GM23338 (cell line): ENCODE data around the gene ADAP1. TPM values are rescaled to one million over a fixed set of nuclear protein-coding genes. Genes with fewer than 3 reads are reported as not detected.

ENCODE experiments used
- ATAC-seq: fragments of 200-7000 bp; cut with Tn5 transposase; 3 replicates; pipeline ENCODE4 v1.9.1; 2020
- DNase-seq: peaks from one replicate; pipeline ENCODE4 v3.0.0-alpha.2; 2015; ENCODE audit warnings: low spot score
- H2AFZ ChIP-seq: fragments of 200-600 bp; sonication (generic); 2 replicates; pipeline ENCODE4 v1.8.0; 2016; ENCODE audit warnings: antibody characterized with exemption, mild to moderate bottlenecking, moderate library complexity
- H3F3A ChIP-seq: fragments of 200-600 bp; sonication (generic); replicated peaks from 2 replicates; pipeline ENCODE4 v1.8.0; 2017; ENCODE audit warnings: antibody characterized with exemption, mixed run types, low read depth
- H3K27ac ChIP-seq: fragments of 200-600 bp; sonication (generic); 2 replicates; pipeline ENCODE4 v1.6.1; 2016; ENCODE audit warnings: low read depth
- H3K27me3 ChIP-seq: fragments of 200-600 bp; sonication (generic); 2 replicates; pipeline ENCODE4 v1.8.0; 2016; ENCODE audit warnings: mild to moderate bottlenecking, mixed run types, moderate library complexity; ENCODE audit not compliant: insufficient read depth
- H3K36me3 ChIP-seq: fragments of 200-600 bp; sonication (generic); 2 replicates; pipeline ENCODE4 v1.8.0; 2016; ENCODE audit warnings: mild to moderate bottlenecking; ENCODE audit not compliant: insufficient read depth
- H3K4me1 ChIP-seq: fragments of 200-600 bp; sonication (generic); 2 replicates; pipeline ENCODE4 v1.8.0; 2016; ENCODE audit warnings: mild to moderate bottlenecking, moderate library complexity; ENCODE audit not compliant: insufficient read depth
- H3K4me2 ChIP-seq: fragments of 200-600 bp; sonication (generic); 2 replicates; pipeline ENCODE4 v1.7.1; 2017; ENCODE audit warnings: mixed run types
- H3K4me3 ChIP-seq: fragments of 200-600 bp; sonication (generic); 2 replicates; pipeline ENCODE4 v1.6.1; 2016; ENCODE audit warnings: mixed run types
- H3K79me2 ChIP-seq: fragments of 200-600 bp; sonication (generic); replicated peaks from 2 replicates; pipeline ENCODE4 v1.8.0; 2017; ENCODE audit warnings: mild to moderate bottlenecking; ENCODE audit not compliant: insufficient read depth
- H3K9me2 ChIP-seq: fragments of 200-600 bp; sonication (generic); 2 replicates; pipeline ENCODE4 v1.8.0; 2017; ENCODE audit not compliant: insufficient read depth
- H4K20me1 ChIP-seq: fragments of 200-600 bp; sonication (generic); replicated peaks from 2 replicates; pipeline ENCODE4 v1.8.0; 2017; ENCODE audit warnings: mild to moderate bottlenecking; ENCODE audit not compliant: insufficient read depth
- H3K27ac Mint-ChIP-seq: 2 replicates; pipeline ENCODE4 v1.8.0; 2020; ENCODE audit warnings: inconsistent platforms, mild to moderate bottlenecking, moderate library complexity, mixed read lengths
- H3K27me3 Mint-ChIP-seq: 3 replicates; pipeline ENCODE4 v1.8.0; 2022; ENCODE audit warnings: low read depth, mild to moderate bottlenecking, moderate library complexity, mixed read lengths, inconsistent platforms; ENCODE audit not compliant: insufficient read depth, poor library complexity
- H3K36me3 Mint-ChIP-seq: 3 replicates; pipeline ENCODE4 v1.8.0; 2021; ENCODE audit warnings: low read depth, mild to moderate bottlenecking, inconsistent platforms, moderate library complexity, mixed read lengths
- H3K4me1 Mint-ChIP-seq: 3 replicates; pipeline ENCODE4 v1.8.0; 2020; ENCODE audit warnings: mild to moderate bottlenecking, inconsistent platforms, mixed read lengths
- H3K4me3 Mint-ChIP-seq: 3 replicates; pipeline ENCODE4 v1.8.0; 2021; ENCODE audit warnings: moderate library complexity, mild to moderate bottlenecking, inconsistent platforms, mixed read lengths
- H3K9me3 Mint-ChIP-seq: 3 replicates; pipeline ENCODE4 v1.8.0; 2020; ENCODE audit warnings: moderate library complexity, mild to moderate bottlenecking, inconsistent platforms, mixed read lengths
- CREB1 ChIP-seq: fragments of 250-450 bp; sonication (Bioruptor Pico); IDR thresholded peaks from 2 replicates; pipeline ENCODE4 v1.5.0; 2020; ENCODE audit warnings: low read depth, mild to moderate bottlenecking, moderate library complexity
- CTCF ChIP-seq, 2 experiments: fragments of 200-600 bp in 1 of 2; sonication (generic) in 1 of 2; conservative IDR thresholded peaks; 2 replicates each; pipeline versions ENCODE4 v1.5.1 to v1.6.1; 2016 to 2017; ENCODE audit warnings: antibody characterized with exemption in 2 of 2, low read depth in 2 of 2, mild to moderate bottlenecking in 2 of 2, moderate library complexity in 1 of 2
- POLR2AphosphoS5 ChIP-seq: IDR thresholded peaks from 2 replicates; pipeline ENCODE4 v1.6.1; 2016; ENCODE audit warnings: antibody characterized with exemption, low read depth
- ZNF331 ChIP-seq: fragments of 250-450 bp; sonication (Bioruptor Pico); IDR thresholded peaks from 2 replicates; pipeline ENCODE4 v1.5.0; 2020; ENCODE audit warnings: low read depth, mild to moderate bottlenecking, moderate library complexity
- polyA plus RNA-seq: library from polyadenylated mRNA; unstranded; fragments of >200 nt; fragmentation: Nextera tagmentation; extraction: Ambion mirVana; gene quantifications from 2 replicates; pipeline ENCODE4 v1.2.1, GENCODE V29; 2016
- total RNA-seq: library from RNA; depleted of rRNA; stranded (reverse); fragments of >200 nt; shearing (Covaris generic); gene quantifications from 2 replicates; pipeline ENCODE4 v1.2.3, GENCODE V29; 2014

Gene ADAP1
- total and polyA plus RNA-seq, 2 experiments from 2014 or later, result 2.2 to 9.6 TPM

GRCh38 chr7:992709-993607 is 38.5 kb upstream of the ADAP1 start:
- H4K20me1 ChIP-seq, result no peaks in the 10 kb centered on the region
- H3K4me2 ChIP-seq, result no peak overlapping the region
- no peaks in the 10 kb centered on the region for H3K4me1 ChIP-seq
- DNase-seq (peak; percentile 97), ATAC-seq (peak; percentile 86)
- Mint-ChIP-seq H3K4me3 (no peak overlapping the region), H3K27ac (no peak overlapping the region), H3K27me3 (peaks cover 22% of the 10 kb centered on the region), H3K36me3 (no peaks in the 10 kb centered on the region), H3K4me1 (0 out of 3 replicates have a peak, but pooled peaks cover 2% of the 10 kb centered on the region), H3K9me3 (no peaks in the 10 kb centered on the region)
- no peak overlapping the region for H3K27ac ChIP-seq
- H3K79me2 ChIP-seq, result no peaks in the 10 kb centered on the region
- H2AFZ ChIP-seq, result no peak overlapping the region
- no peaks in the 10 kb centered on the region for H3F3A ChIP-seq
- no peaks in the 10 kb centered on the region for H3K27me3 ChIP-seq
- TF ChIP-seq CTCF (conservative IDR thresholded peaks at IDR 0.05; ENCODE audit: low read depth in 2 of 2), result peak; percentile 90 to 100
- TF ChIP-seq CREB1, result peak; percentile 53; the same call in 1 of the 2 replicates
- TF ChIP-seq ZNF331 (CRISPR knock-in tag), result no peak
- TF ChIP-seq POLR2AphosphoS5, result peak; percentile 67
- H3K36me3 ChIP-seq, result no peaks in the 10 kb centered on the region
- H3K4me3 ChIP-seq, result no peak overlapping the region
- no peaks in the 10 kb centered on the region for H3K9me2 ChIP-seq

- Histone ChIP-seq H3K36me3 (no peaks in the 10 kb centered on the region), H3K4me1 (no peaks in the 10 kb centered on the region), H3K27ac (no peak overlapping the region), H4K20me1 (no peaks in the 10 kb centered on the region), H3K9me2 (no peaks in the 10 kb centered on the region), H3K27me3 (no peaks in the 10 kb centered on the region), H3K4me2 (no peak overlapping the region), H3K4me3 (no peak overlapping the region), H2AFZ (no peak overlapping the region), H3F3A (no peaks in the 10 kb centered on the region), H3K79me2 (no peaks in the 10 kb centered on the region)
- H3K36me3 Mint-ChIP-seq, result no peaks in the 10 kb centered on the region
- H3K4me1 Mint-ChIP-seq, result no peaks in the 10 kb centered on the region
- TF ChIP-seq ZNF331 (CRISPR knock-in tag), result no peak
- ATAC-seq (no peak), DNase-seq (no peak)
- no peak overlapping the region for H3K27ac Mint-ChIP-seq
- H3K9me3 Mint-ChIP-seq, result no peaks in the 10 kb centered on the region
- no peak overlapping the region for H3K4me3 Mint-ChIP-seq
- H3K27me3 Mint-ChIP-seq, result peaks cover 22% of the 10 kb centered on the region
Measured at GRCh38 chr7:991729-992656, 37.5 kb upstream of the ADAP1 start.
